ENCODE measurements around the gene DDX43. TPM values are rescaled to one million over a fixed set of nuclear protein-coding genes. Genes with fewer than 3 reads are reported as not detected.

DDX43 gene
- total RNA-seq: 2.8 and 4.6 TPM in 2 replicates

DNA sequence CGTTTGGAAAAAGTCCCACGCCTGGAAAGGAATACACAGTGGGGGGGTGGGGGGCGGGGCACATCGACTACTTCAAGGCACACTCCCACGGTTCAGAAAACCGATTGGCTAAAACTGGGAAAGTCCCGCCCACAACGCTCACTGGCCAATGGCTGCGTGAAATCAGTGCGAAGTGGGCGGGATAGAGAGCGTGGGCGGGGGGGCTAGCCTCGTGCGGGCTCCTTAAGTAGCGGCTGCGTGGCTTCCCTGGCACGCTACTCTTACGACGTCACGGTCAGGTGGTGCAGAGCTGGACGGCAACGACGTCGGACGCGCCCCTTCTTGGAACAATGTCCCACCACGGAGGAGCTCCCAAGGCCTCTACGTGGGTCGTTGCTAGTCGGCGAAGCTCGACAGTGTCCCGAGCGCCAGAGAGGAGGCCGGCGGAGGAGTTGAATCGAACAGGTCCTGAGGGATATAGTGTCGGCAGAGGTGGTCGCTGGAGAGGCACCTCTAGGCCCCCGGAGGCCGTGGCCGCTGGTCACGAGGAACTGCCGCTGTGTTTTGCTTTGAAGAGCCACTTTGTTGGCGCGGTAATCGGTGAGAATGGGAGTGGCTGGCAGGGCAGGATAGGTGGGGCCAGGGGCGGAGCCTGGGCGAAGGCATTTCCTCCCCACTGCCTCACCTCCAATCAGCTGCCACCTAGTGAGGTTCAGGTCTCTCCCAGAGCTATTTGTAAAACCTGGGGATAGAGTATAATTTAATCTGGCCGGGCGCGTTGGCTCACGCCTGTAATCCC is at the start of gene DDX43:
Gene DDX43, plus strand, starts transcription at position 252 of the 778 bp plus-strand sequence. Its CDS starts 78 bp downstream, at position 330.

DNA sequence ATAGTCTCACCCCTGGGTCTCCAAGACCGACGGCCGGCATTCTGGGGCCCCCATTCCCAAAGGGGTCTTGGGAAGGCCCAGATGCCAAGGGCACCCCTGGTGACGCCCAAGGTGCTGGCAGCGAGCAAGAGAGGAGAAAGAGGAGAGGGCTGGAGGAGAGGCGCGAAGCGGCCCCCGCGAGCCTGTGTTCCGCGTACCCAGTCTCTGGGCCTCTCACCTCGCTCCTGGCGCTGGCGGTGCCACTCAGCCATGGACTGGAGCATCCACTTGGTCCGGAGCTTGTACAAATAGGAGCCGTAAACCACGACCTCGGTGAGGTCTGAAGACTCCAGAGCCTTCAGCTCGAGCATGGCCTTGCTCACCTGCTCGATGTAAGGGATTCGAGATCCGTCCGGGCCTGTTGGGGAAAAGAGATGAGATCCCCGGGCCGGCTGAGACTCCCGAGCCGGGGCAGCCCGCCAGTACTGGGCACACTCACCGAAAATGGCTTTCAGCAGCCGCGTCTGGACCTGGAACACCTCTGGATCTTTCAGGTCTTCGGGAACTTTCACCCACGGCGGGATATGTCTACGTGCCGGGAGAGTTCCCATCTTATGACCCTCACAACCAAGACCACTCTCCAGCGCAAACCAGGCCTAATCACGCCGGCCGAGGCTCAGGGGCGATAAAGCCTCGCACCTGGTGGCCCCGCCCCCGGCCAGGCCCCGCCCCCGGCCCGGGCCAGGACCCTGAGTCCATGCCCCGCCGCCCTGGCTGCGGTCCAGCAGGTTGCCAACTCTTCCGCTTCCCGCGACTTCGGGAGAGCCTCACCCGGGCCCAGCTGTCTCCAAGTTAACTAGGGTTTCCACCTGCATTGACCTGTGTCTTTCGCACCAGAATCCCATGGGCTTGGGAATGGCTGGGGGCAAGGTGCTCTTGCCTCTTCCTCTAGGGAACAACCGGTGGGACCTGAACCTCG is 40.7 kb upstream of the DDX43 start, which contains the start of gene DPPA5:
Gene DPPA5, minus strand, starts transcription at position 641 of the 958 bp plus-strand sequence. Its CDS starts 51 bp downstream, at position 590.

DNA sequence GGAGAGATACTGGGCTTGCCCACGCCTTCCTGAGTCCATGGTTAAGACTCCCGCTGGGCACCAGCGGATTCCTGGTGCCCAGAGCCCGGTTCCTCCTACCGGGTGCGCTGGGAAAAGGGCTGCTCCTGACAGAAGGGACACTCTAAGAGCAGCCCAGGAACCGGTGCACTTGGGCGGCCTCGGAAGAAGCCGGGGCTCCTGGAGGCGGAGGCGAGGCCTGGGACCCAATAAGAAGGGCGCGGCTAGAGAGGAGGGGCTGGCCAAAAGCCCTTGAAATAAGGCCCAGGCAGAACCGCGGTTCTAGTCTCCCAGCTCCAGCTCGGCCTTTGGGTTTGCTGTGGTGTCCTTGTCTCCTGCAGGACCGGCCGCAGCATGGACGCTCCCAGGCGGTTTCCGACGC is 32.3 kb upstream of the DDX43 start, which contains the start of gene KHDC3L:
Gene KHDC3L, plus strand, starts transcription at position 301 of the 400 bp plus-strand sequence. Its CDS starts 72 bp downstream, at position 373.

DNA sequence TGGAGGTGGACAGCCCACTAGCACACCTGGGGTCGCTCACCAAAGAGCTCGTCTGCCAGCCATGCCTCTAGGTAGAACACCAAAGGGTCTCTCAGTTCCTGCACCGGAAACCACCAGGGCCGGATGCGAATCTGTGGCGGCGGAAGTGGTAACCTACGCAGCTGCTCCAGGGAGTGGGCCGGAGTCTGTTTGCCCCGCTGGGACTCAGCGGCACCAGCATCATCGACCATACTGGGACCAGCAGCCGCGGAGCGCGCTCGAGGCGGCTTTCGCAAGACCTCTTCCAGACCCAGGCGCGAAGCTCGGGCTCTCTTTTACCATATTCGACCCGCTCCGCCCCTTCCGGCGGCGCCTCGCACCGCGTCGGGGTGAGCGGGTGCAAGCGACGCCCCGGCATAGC is 25.1 kb upstream of the DDX43 start, which contains the start of gene OOEP:
Gene OOEP, minus strand, starts transcription at position 335 of the 400 bp plus-strand sequence. Its CDS starts 105 bp downstream, at position 230.

DNA sequence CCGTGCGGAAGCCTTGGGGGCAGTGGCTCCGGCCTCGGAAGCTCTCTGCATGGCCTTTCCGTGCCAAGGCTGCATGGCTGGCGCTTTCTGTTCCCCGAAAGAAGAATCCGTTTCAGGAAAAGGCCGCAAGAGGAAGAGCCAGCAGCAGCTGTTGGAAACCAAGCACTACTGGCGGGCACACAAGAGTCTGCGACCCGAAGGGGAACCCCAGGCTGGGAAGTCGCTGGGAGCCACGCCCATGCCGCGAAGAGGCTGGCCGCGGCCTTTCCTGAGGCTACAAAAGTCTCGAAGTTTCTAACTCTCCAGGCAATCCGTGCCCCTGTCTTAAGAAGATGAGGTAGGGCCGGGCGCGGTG is 57.5 kb downstream of the DDX43 start, which contains the start of gene CGAS:
Gene CGAS, minus strand, starts transcription at position 191 of the 355 bp plus-strand sequence. Its CDS starts 116 bp downstream, at position 75.

DNA sequence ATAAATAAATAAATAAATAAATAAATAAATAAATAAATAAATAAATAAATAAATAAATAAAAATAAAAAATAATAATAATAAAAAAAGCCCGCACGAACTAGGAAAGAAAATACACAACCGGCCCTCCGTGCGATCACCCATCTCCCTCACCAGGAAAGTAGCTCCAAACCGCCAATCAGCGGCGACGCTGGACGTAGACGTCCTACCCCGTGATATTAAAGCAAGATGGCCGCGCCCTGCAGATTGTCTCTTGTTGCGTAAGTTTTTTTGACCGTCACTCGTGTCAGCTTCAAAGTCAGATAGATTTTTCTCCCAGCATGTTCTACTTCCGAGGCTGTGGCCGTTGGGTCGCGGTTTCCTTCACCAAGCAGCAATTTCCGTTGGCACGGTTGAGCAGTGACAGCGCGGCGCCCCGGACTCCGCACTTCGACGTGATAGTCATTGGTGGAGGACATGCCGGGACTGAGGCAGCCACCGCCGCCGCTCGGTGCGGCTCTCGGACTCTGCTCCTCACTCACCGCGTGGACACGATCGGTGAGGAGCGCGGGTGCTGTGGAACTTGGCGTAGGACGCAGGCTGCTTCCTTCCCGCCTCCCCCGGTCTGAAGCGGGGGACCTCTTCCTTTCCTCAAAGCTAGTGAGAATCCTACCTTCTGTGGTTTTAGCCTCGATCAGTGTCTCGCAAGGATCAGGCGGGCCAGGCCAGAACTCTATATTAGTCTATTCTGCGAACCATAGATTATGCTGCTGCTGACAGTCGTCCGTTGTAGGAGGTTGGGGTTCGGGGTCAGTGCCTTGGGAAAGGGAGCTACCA is 67.1 kb downstream of the DDX43 start, which contains the start of gene MTO1:
Gene MTO1, plus strand, starts transcription at position 201 of the 814 bp plus-strand sequence. Its CDS starts 118 bp downstream, at position 319.

Small RNA genes lying within 50 kb of the gene (small RNA-seq; reads per million reads assigned to genes)
- gene RNU6-975P (not detected), gene RPL39P3 (not detected)

Other genes starting within 250 kb of the DDX43 start
- gene KHDC1L, start 169.3 kb upstream of the DDX43 start, total RNA-seq: 0.26 and 0.54 TPM in 2 replicates
- gene KHDC1, start 131.6 kb upstream of the DDX43 start, total RNA-seq: 3.6 and 4.7 TPM in 2 replicates
- not detected in 2 replicates for gene DPPA5, start 40.6 kb upstream of the DDX43 start, total RNA-seq
- gene KHDC3L, start 32.2 kb upstream of the DDX43 start, total RNA-seq: not detected in 2 replicates
- 0.39 and 0.43 TPM in 2 replicates for gene OOEP, start 24.9 kb upstream of the DDX43 start, total RNA-seq
- 7.2 and 7.9 TPM in 2 replicates for gene CGAS, start 57.5 kb downstream of the DDX43 start, total RNA-seq
- 37.0 and 42.9 TPM in 2 replicates for gene MTO1, start 66.9 kb downstream of the DDX43 start, total RNA-seq
- 21,304 and 25,157 TPM in 2 replicates for gene EEF1A1, start 126.2 kb downstream of the DDX43 start, total RNA-seq

All from articular chondrocyte of knee joint (primary cell).